ENCODE data around the gene ENKUR. TPM values are rescaled to one million over a fixed set of nuclear protein-coding genes. Genes with fewer than 3 reads are reported as not detected.
A peak's percentile ranks its signal among the peaks of the same experiment; 100 is the strongest.

Gene ENKUR
- total RNA-seq, 1 experiment from 2014 or later: 0.77 TPM

- no peak overlapping the region for H3K27ac Mint-ChIP-seq (ENCODE audit: unreplicated experiment)
- TF ChIP-seq, protein P1, sequence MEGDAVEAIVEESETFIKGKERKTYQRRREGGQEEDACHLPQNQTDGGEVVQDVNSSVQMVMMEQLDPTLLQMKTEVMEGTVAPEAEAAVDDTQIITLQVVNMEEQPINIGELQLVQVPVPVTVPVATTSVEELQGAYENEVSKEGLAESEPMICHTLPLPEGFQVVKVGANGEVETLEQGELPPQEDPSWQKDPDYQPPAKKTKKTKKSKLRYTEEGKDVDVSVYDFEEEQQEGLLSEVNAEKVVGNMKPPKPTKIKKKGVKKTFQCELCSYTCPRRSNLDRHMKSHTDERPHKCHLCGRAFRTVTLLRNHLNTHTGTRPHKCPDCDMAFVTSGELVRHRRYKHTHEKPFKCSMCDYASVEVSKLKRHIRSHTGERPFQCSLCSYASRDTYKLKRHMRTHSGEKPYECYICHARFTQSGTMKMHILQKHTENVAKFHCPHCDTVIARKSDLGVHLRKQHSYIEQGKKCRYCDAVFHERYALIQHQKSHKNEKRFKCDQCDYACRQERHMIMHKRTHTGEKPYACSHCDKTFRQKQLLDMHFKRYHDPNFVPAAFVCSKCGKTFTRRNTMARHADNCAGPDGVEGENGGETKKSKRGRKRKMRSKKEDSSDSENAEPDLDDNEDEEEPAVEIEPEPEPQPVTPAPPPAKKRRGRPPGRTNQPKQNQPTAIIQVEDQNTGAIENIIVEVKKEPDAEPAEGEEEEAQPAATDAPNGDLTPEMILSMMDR (IDR thresholded peaks at IDR 0.05; ENCODE audit: insufficient read depth in 1 of 2, low read depth in 1 of 2, low read length in 1 of 2, severe bottlenecking in 1 of 2, unreplicated experiment in 1 of 2): no peak
- no peaks in the 10 kb centered on the region for H3K27me3 Mint-ChIP-seq (ENCODE audit: insufficient read depth, unreplicated experiment)
- H3K4me3 Mint-ChIP-seq (ENCODE audit: unreplicated experiment): no peak overlapping the region
- ChIA-PET CTCF (no interaction called here), POLR2A (no interaction called here)
- Histone ChIP-seq H3K9me3 (no peaks in the 10 kb centered on the region), H3K36me3 (ENCODE audit: control insufficient read depth, insufficient read depth, low read length) (0 out of 2 replicates have a peak, but pooled peaks cover 2% of the 10 kb centered on the region), H3K27me3 (replicated peaks; ENCODE audit: control insufficient read depth, insufficient read depth, low read length) (no peaks in the 10 kb centered on the region), H3K4me1 (peaks cover 12% of the 10 kb centered on the region), H3K4me3 (ENCODE audit: low read depth, low read length) (no peak overlapping the region)
- peaks cover 20% of the 10 kb centered on the region for H3K36me3 Mint-ChIP-seq (ENCODE audit: insufficient read depth, unreplicated experiment)
- DNase-seq: no peak
- BruUV-seq (replicated peaks): no TSS peak
- H3K9me3 Mint-ChIP-seq (ENCODE audit: unreplicated experiment): no peaks in the 10 kb centered on the region
- peaks cover 22% of the 10 kb centered on the region for H3K4me1 Mint-ChIP-seq (ENCODE audit: low read depth, unreplicated experiment)
- intact Hi-C loops (cut with micrococcal nuclease; ENCODE audit: unreplicated experiment): no loop called here
Measured at GRCh38 chr10:24938076-24938475, 77.9 kb downstream of the ENKUR start.

DNA sequence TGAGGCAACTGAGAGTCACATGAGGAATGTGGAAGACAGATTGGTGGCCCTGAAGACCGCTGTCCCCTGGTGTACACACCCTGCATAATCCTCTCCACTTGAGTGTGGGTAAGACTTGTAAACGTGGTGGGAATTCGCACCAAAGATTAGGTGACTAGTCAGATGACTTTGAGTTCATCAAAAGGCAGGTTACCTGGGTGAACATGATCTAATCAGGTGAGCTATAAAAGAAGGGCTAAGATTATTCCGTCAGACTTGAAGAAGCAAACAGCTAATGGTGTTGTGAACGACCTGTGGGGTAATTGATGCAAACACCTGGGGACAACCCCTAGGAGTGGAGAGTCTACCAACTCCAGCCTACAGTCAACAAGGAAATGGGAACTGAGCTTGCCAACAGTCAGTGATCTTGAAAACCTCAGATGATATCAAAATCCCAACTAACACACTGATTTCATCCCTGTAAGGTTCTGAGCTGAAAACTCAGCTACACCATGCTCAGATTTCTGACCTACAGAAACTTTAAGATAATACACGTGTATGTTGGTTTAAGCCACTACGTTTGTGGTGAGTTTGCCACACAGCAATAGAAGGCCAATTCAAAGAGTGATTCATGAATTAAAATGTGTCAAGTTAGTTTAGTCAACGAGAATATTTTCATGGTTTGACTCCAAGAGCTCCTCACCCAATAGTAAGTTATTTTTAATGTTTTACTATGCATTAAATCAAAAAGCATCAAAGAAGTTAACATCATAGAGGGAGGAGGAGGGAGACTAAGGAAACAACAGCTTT is 80.3 kb downstream of the ENKUR start:
- Mint-ChIP-seq H3K9me3 (ENCODE audit: unreplicated experiment) (no peaks in the 10 kb centered on the region), H3K4me3 (ENCODE audit: unreplicated experiment) (no peak overlapping the region), H3K36me3 (ENCODE audit: insufficient read depth, unreplicated experiment) (peaks cover 20% of the 10 kb centered on the region), H3K27ac (ENCODE audit: unreplicated experiment) (peak overlapping the region; percentile 26), H3K4me1 (ENCODE audit: low read depth, unreplicated experiment) (peaks cover 22% of the 10 kb centered on the region), H3K27me3 (ENCODE audit: insufficient read depth, unreplicated experiment) (no peaks in the 10 kb centered on the region)
- Histone ChIP-seq H3K36me3 (ENCODE audit: control insufficient read depth, insufficient read depth, low read length) (0 out of 2 replicates have a peak, but pooled peaks cover 2% of the 10 kb centered on the region), H3K4me3 (ENCODE audit: low read depth, low read length) (no peak overlapping the region), H3K27me3 (replicated peaks; ENCODE audit: control insufficient read depth, insufficient read depth, low read length) (no peaks in the 10 kb centered on the region), H3K9me3 (no peaks in the 10 kb centered on the region), H3K4me1 (peaks cover 12% of the 10 kb centered on the region)
- DNase-seq: no peak
- POLR2A ChIA-PET: interaction anchor here (1.0 kb wide), 1 partner anchor 16 kb away, joined by 5 read pairs; no protein-coding TSS in a partner anchor
- CTCF ChIA-PET: no interaction called here
- TF ChIP-seq, protein P1 (IDR thresholded peaks at IDR 0.05; ENCODE audit: insufficient read depth in 1 of 2, low read depth in 1 of 2, low read length in 1 of 2, severe bottlenecking in 1 of 2, unreplicated experiment in 1 of 2): no peak
- intact Hi-C loops (cut with micrococcal nuclease; ENCODE audit: unreplicated experiment): no loop called here
- no TSS peak for BruUV-seq (replicated peaks)

Other genes with a start within 250 kb of the ENKUR start
- 66.5 and 83.2 TPM in 2 replicates for gene PRTFDC1, start 63.6 kb downstream of the ENKUR start, total RNA-seq (2022)
- 6.3 and 6.8 TPM in 2 replicates for gene THNSL1, start 454 bp upstream of the ENKUR start, total RNA-seq (2022)
- 0.05 and 0.07 TPM in 2 replicates for gene GPR158, start 158.8 kb upstream of the ENKUR start, total RNA-seq (2022)

All from Caco-2 (cell line).